GM12865 (cell line): ENCODE data around the gene ZC3H18.

ENCODE experiments used
- DNase-seq: peaks from one replicate; pipeline ENCODE4 v3.0.0; 2010; ENCODE audit warnings: low read depth
- H3K4me3 ChIP-seq: 2 replicates; pipeline ENCODE4 v1.5.1; 2011; ENCODE audit warnings: mild to moderate bottlenecking, low read depth, low read length, control low read depth
- TF ChIP-seq, protein P1 (sequence below): IDR thresholded peaks from 2 replicates; pipeline ENCODE4 v1.5.1; 2011; ENCODE audit warnings: low read length, control low read depth, low read depth, inconsistent platforms; ENCODE audit not compliant: insufficient read depth; ENCODE audit errors: missing control alignments

The ZC3H18 gene

DNA sequence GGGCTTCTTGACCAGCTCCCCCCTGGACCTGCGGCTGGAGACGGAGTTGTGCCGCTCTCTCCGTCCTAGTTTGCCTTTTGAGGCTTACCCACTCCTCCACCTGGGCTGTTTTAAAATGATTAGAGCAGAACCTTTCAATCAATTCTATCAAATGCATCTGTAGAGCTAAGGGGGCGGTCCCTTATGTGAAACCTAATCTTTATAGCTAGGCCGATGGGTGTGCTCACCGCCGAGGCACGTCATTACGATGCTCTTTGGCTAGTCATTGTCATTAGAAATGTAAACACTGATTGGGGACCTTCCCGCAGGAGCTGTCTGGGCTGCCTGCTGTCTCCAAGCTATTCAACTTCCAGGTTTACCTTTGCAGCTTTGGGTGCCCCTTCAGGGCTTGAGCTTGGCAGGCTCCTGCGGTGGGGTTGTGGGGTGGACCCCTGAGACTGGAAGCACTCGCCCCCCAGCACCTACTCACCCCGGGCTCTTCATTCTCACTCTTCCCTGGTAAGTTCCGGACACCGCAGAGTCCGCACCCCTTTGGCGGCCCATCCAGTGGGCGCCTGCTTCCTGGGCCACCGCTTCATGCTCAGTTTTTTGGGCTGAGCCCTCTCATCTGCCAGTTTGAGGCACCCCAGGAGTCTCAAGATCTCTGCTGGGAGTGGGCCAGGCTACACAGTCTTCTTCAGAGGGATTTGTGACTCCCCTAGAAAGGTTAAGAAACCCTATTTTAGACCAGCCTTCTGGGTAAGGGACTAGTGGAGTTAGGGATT is 47.2 kb downstream of the ZC3H18 start:
- TF ChIP-seq, protein P1, sequence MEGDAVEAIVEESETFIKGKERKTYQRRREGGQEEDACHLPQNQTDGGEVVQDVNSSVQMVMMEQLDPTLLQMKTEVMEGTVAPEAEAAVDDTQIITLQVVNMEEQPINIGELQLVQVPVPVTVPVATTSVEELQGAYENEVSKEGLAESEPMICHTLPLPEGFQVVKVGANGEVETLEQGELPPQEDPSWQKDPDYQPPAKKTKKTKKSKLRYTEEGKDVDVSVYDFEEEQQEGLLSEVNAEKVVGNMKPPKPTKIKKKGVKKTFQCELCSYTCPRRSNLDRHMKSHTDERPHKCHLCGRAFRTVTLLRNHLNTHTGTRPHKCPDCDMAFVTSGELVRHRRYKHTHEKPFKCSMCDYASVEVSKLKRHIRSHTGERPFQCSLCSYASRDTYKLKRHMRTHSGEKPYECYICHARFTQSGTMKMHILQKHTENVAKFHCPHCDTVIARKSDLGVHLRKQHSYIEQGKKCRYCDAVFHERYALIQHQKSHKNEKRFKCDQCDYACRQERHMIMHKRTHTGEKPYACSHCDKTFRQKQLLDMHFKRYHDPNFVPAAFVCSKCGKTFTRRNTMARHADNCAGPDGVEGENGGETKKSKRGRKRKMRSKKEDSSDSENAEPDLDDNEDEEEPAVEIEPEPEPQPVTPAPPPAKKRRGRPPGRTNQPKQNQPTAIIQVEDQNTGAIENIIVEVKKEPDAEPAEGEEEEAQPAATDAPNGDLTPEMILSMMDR: no peak
- no peak for DNase-seq

DNA sequence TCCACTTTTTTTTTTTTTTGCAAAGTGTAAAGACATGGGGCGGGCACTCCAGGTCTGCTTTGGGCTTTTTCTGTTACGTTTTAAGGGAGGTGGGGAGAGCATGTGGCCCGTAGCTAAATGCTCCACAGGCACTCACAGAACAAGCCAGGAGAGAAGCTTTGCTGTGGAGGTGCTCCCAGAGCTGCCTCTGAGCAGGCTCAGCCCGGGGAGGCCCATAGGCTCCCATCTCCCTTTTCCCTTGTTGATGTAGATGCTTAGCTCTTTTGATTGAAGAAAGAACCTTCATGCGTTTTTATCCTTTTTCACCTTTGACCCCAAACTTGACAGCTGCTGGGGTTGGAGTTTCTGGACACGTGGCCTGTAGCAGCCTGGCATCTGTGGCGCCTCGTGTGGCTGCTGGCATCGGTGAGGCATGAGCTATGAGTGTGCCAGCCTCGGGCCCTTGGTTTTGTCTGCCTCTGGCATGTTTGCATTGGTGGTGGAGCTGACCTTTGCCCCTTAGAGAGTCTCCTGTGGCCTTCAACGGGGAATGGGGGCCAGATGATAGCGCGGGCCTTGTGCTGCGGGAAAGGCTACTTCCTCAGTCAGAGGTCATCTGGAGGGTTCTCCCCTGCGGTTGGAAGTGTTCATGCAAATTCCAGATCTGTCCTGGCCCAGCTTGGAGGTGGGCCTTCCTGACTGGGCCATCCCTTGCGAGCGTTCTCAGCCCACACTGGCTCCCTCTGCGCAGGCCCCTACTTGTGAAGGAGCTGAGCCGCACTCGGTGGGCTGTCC is 48.2 kb downstream of the ZC3H18 start:
- no peak overlapping the region for H3K4me3 ChIP-seq
- DNase-seq: no peak
- TF ChIP-seq, protein P1: no peak

More for the DNA sequence above, 47.2 kb downstream of the ZC3H18 start:
- H3K4me3 ChIP-seq: no peak overlapping the region

DNA sequence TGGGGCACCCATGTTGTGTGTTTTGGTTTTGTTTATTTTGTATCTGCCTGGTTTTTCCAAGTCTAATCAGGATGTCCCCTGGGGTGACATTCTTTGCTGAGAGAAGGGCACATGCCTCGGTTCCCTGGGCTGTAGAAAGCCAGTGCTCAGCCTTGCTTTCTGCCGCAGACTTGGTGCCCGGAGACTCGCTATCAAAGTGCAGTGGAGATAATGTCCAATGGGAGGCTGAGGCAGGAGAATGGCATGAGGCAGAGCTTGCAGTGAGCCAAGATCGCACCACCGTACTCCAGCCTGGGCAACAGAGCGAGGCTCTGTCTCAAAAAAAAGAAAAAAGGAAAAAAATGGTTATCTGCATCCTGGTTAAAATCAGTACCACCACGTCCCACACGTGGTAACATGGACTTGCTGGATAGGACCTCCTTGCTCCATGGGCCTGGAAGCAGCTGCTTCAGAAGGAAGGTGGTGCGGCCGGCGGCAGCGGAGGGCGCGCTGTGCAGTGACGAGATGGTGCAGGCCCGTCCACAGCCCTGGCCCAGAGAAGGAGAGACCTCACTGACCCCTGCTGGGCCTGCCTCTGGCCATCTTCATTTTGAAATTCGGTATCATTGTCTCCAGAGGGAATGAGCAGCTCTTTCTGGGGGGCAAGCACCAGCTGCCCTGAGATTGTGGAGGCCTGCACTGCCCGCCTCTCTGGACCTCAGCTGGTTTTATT is 48.9 kb downstream of the ZC3H18 start:
- no peak overlapping the region for H3K4me3 ChIP-seq
- no peak for DNase-seq

DNA sequence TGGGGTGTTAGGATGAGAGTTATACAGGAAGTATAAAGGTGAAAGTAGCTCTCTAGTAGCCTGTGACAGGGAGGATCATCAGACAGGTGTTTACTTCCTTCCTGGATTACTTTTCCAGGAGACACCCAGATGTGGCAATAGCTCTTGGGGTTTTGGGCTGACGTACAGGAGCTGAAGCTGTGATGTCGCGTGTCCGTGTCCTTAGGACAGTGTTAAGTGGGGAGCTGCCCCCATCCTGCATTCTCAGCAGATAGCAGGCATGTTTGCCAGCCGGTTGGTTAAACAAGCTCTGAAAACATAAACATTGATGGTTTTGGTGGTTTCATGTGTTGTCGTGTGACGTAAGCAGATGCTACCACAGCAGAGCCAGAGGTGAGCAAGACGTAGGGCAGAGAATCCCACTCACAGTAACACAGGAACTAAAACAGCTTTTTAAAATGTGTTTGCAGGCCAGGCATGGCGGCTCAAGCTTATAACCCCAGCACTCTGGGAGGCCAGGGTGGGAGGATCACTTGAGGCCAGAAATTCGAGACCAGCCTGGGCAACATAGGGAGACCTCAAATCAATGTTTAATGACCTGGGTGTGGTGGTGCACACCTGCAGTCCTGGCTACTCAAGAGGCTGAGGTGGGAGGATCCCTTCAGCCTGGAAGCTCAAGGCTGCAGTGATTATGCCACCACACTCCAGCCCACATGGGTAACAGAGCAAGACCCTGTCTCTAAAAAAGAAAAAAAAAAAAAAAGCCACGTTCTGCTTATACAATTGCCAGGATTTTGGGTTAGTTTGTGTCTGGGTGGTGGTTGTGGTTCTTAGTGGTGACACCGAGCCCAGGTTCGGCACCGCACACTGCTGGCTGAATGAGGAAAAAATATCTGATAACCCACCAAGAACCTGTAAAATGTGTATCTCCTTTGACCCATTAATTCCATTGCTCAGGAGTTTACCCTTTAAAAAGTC is 49.9 kb downstream of the ZC3H18 start:
- H3K4me3 ChIP-seq: no peak overlapping the region
- DNase-seq: no peak
- TF ChIP-seq, protein P1: no peak

More for the DNA sequence above, 48.9 kb downstream of the ZC3H18 start:
- TF ChIP-seq, protein P1: no peak

DNA sequence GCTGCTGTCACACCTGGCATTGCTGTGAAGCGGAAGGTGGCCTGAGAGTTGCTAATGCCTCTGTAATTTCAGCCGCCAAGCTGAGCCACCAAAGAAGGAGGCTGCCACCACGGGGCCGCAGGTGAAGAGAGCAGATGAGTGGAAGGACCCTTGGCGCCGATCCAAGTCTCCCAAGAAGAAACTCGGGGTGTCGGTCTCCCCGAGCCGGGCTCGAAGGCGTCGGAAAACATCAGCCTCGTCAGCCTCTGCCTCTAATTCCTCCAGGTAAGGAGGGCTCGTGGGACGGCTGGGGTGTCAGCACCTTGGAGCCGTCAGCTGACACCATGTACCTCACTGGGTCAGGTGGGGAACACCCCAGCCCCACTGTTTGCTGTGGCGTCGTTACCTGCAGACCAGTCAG is 51.9 kb downstream of the ZC3H18 start:
- TF ChIP-seq, protein P1: no peak
- no peak overlapping the region for H3K4me3 ChIP-seq
- no peak for DNase-seq

DNA sequence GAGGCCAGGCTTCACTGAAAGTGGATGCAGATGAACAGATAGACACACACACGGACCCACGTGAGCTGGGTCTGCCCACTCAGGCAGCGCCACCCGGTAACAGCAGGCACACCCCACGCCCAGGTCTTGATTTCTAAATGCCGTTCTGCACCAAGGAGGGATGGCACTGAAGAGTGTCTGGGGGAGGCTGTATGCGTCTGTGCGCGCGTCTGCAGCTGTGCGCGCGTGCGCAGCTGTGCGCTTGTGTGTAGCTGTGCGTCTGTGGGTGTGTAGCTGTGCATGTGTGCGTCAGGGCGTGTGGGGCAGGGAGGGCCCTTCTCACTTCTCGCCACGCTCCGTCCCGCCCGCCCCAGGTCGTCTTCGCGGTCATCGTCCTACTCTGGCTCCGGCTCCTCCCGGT is 52.7 kb downstream of the ZC3H18 start:
- DNase-seq: no peak
- H3K4me3 ChIP-seq: no peak overlapping the region
- TF ChIP-seq, protein P1: no peak
